HEK293 (cell line): Measurements from ENCODE around the gene PDLIM4.

Experiments
- CTCF ChIP-seq: fragments of 450-650 bp; formaldehyde crosslinking; IDR thresholded peaks from 2 replicates; pipeline ENCODE4 v1.5.1; 2016; ENCODE audit warnings: missing biosample characterization, missing genetic modification characterization
- PBX3 ChIP-seq: sonication (generic); formaldehyde crosslinking; IDR thresholded peaks from 2 replicates; pipeline ENCODE4 v1.8.1; 2022; ENCODE audit warnings: mild to moderate bottlenecking, moderate library complexity, missing genetic modification reagents
- SP2 ChIP-seq: fragments of 450-650 bp; formaldehyde crosslinking; IDR thresholded peaks from 2 replicates; pipeline ENCODE4 v1.5.1; 2016; ENCODE audit warnings: missing biosample characterization, missing genetic modification characterization
- TSHZ1 ChIP-seq: fragments of 450-650 bp; formaldehyde crosslinking; IDR thresholded peaks from 2 replicates; pipeline ENCODE4 v1.5.1; 2016; ENCODE audit warnings: missing biosample characterization, missing genetic modification characterization, borderline replicate concordance
- ZBTB21 ChIP-seq: fragments of 450-650 bp; formaldehyde crosslinking; IDR thresholded peaks from 2 replicates; pipeline ENCODE4 v1.5.1; 2017; ENCODE audit warnings: missing biosample characterization, missing genetic modification characterization
- ZFP3 ChIP-seq: fragments of 450-650 bp; formaldehyde crosslinking; IDR thresholded peaks from 2 replicates; pipeline ENCODE4 v1.5.1; 2016; ENCODE audit warnings: low read depth, missing biosample characterization, missing genetic modification characterization
- ZNF174 ChIP-seq: fragments of 450-650 bp; formaldehyde crosslinking; IDR thresholded peaks from 2 replicates; pipeline ENCODE4 v1.5.0; 2017; ENCODE audit warnings: missing biosample characterization, mild to moderate bottlenecking, missing genetic modification characterization
- ZNF335 ChIP-seq: fragments of 450-650 bp; formaldehyde crosslinking; conservative IDR thresholded peaks from 2 replicates; pipeline ENCODE4 v1.5.1; 2016; ENCODE audit warnings: missing biosample characterization, missing genetic modification characterization
- ZNF362 ChIP-seq: fragments of 450-650 bp; formaldehyde crosslinking; IDR thresholded peaks from 2 replicates; pipeline ENCODE4 v1.5.1; 2016; ENCODE audit warnings: missing biosample characterization, missing genetic modification characterization
- ZNF670 ChIP-seq: fragments of 450-650 bp; formaldehyde crosslinking; IDR thresholded peaks from 2 replicates; pipeline ENCODE4 v1.5.1; 2016; ENCODE audit warnings: missing biosample characterization, missing genetic modification characterization, low read depth
- ZNF785 ChIP-seq: fragments of 450-650 bp; formaldehyde crosslinking; IDR thresholded peaks from 2 replicates; pipeline ENCODE4 v1.5.1; 2016; ENCODE audit warnings: missing biosample characterization, missing genetic modification characterization
- TF ChIP-seq, protein P1 (sequence below): fragments of 450-650 bp; formaldehyde crosslinking; IDR thresholded peaks from 2 replicates; pipeline ENCODE4 v1.5.1; 2017; ENCODE audit warnings: missing biosample characterization, missing genetic modification characterization

DNA sequence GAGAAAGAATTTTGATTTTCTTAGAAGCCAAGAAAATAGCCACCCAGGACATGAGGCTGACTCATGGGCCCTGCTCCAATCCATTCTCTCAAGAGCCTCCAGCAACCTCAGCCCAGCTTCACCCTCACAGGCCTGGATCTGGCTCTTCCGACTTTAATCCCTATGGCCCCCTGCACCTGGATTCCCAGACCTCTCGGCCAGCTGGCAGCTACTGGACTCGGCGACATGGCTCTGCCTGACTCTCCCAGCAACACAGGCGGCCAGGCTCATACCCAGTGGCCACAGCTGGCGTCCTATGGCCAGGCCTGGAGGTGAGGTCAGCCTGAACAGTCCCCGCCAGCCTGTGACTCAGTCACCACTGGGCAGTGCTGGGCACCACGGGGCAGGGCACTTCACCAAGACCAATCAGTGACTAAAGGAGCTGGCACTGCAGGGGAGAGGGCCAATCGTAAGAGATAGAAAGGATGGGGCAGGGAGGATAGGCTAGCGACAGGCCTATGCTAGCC lies 6.2 kb upstream of the PDLIM4 start:
- TF ChIP-seq TSHZ1 (tag by site-specific recombination) (no peak), ZNF785 (tag by site-specific recombination) (no peak), CTCF (tag by site-specific recombination) (no peak), ZNF362 (no peak), SP2 (no peak), ZNF670 (tag by site-specific recombination) (no peak), ZBTB21 (tag by site-specific recombination) (no peak), ZNF335 (tag by site-specific recombination) (no peak), ZNF174 (tag by site-specific recombination) (no peak), PBX3 (no peak), ZFP3 (tag by site-specific recombination) (no peak)
- TF ChIP-seq, protein P1, sequence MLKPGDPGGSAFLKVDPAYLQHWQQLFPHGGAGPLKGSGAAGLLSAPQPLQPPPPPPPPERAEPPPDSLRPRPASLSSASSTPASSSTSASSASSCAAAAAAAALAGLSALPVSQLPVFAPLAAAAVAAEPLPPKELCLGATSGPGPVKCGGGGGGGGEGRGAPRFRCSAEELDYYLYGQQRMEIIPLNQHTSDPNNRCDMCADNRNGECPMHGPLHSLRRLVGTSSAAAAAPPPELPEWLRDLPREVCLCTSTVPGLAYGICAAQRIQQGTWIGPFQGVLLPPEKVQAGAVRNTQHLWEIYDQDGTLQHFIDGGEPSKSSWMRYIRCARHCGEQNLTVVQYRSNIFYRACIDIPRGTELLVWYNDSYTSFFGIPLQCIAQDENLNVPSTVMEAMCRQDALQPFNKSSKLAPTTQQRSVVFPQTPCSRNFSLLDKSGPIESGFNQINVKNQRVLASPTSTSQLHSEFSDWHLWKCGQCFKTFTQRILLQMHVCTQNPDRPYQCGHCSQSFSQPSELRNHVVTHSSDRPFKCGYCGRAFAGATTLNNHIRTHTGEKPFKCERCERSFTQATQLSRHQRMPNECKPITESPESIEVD (tag by site-specific recombination): no peak
